Measurements from ENCODE around the gene KRT28.

KRT28 gene

DNA sequence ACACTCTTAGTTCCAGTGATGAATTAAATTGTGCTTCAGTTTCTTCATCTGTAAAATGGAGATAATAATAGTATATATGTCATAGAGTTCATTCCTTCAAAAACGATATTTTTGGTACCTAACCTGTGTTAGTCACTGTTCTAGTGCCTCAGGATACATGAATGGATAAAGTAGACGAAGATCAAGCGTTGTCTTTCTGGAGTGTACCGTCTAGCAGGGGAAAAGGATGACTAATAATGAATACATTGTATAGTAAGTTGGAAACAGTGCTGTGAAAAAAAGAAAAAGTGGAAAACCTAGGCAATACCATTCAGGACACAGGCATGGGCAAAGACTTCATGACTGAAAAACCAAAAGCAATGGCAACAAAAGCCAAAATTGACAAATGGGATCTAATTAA lies 14.0 kb upstream of the KRT28 start:
- DNase-seq (ENCODE audit: low read depth in 2 of 2): peak in 1 of 2 donors; percentile 33
- no peak overlapping the region for H3K4me3 ChIP-seq (replicated peaks in 1 of 2; ENCODE audit: low read depth in 2 of 2, low read length in 2 of 2)
- TF ChIP-seq, protein P1, sequence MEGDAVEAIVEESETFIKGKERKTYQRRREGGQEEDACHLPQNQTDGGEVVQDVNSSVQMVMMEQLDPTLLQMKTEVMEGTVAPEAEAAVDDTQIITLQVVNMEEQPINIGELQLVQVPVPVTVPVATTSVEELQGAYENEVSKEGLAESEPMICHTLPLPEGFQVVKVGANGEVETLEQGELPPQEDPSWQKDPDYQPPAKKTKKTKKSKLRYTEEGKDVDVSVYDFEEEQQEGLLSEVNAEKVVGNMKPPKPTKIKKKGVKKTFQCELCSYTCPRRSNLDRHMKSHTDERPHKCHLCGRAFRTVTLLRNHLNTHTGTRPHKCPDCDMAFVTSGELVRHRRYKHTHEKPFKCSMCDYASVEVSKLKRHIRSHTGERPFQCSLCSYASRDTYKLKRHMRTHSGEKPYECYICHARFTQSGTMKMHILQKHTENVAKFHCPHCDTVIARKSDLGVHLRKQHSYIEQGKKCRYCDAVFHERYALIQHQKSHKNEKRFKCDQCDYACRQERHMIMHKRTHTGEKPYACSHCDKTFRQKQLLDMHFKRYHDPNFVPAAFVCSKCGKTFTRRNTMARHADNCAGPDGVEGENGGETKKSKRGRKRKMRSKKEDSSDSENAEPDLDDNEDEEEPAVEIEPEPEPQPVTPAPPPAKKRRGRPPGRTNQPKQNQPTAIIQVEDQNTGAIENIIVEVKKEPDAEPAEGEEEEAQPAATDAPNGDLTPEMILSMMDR (IDR thresholded peaks at IDR 0.05; ENCODE audit: low read depth, low read length): no peak

DNA sequence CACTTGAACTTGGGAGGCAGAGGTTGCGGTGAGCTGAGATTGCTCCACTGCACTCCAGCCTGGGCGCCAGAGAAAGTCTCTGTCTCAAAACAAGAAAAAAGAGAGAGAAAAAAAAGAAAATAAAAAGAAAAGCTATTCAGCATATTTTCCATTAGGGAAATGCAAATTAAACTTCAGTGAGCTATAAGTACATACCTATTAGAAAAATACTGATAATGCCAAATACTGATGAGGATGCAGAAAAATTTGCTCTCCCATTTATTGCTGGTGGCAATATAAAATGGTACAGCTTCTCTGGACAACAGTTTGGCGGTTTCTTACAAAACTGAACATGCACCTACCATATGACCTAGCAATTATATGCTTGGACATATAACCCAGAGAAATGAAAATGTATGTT lies 12.9 kb upstream of the KRT28 start:
- no peak overlapping the region for H3K4me3 ChIP-seq (replicated peaks in 1 of 2; ENCODE audit: low read depth in 2 of 2, low read length in 2 of 2)
- TF ChIP-seq, protein P1 (IDR thresholded peaks at IDR 0.05; ENCODE audit: low read depth, low read length): no peak
- no peak for DNase-seq (ENCODE audit: low read depth in 2 of 2)

DNA sequence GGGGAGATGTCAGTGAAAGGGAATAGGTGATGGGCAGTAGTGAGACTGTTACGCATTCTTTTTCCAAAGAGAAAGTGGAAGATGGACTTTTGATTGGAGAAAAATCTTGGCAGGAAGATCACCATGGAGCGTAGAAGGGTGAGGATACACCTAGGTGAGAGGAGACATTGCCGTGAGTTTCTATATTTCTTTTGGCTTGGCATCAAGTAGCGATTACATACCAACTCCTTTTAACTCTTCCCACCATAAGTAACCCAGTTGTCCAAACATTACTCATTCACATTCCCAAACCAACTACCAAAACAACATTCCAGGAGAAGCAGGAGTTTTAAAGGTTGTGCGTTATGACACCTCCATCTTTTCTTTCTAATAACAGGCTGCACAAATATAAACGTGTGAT lies 10.7 kb upstream of the KRT28 start:
- peak in 1 of 2 donors; percentile 21 for DNase-seq (ENCODE audit: low read depth in 2 of 2)
- H3K4me3 ChIP-seq (replicated peaks in 1 of 2; ENCODE audit: low read depth in 2 of 2, low read length in 2 of 2): no peak overlapping the region
- TF ChIP-seq, protein P1 (IDR thresholded peaks at IDR 0.05; ENCODE audit: low read depth, low read length): no peak

DNA sequence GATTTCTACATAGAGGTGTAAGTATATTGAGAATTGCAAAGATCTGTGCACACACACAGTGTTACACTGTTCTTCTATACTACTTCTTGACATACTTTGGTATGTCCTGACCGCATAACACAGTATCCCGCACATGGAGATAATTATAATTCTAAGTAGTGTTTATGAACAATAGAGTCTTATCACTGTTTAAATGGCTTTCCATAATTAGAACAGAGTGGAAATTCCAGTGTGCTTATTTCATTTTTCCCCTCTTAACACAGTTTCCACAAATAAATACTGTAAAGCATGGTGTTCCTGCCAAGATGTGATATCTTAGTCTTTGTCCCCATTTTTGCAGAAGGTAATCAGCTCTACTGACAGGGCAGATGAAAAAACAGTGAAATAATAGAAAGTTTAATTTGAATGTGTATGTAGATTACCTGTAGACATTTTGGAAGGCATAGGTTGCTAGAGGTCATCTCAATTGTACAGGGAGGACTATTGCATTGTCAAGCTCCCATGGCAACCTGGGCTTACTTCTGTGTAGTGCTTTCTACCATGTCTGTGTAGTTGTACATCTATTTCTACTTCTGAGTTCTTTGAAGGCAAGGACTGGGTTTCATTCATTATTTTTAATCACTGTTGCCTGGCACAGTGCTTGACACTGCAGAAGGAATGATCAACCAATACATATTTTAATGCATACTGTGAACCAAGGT lies 10.1 kb upstream of the KRT28 start:
- H3K4me3 ChIP-seq (replicated peaks in 1 of 2; ENCODE audit: low read depth in 2 of 2, low read length in 2 of 2): no peak overlapping the region
- TF ChIP-seq, protein P1 (IDR thresholded peaks at IDR 0.05; ENCODE audit: low read depth, low read length): no peak
- peak in 1 of 2 donors; percentile 31 for DNase-seq (ENCODE audit: low read depth in 2 of 2)

DNA sequence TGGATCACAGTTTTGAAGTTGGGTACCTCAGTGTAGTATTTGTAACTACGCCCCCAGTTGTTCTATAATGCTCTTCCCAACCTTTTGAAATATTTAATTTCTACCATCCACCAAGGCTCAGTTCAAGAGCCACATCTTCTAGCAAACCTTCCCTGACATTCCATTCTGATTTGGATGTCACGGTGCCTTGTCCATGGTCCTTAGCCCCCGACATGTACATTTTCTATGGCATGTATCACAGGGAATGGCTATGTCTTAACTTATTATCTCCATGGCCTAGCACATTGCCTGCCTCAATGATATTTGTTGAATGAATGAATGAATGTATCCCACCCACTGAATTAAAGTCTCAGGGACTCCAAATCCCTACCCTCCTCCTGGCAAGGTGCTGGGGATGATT lies 6.4 kb upstream of the KRT28 start:
- TF ChIP-seq, protein P1 (IDR thresholded peaks at IDR 0.05; ENCODE audit: low read depth, low read length): no peak
- no peak for DNase-seq (ENCODE audit: low read depth in 2 of 2)
- H3K4me3 ChIP-seq (replicated peaks in 1 of 2; ENCODE audit: low read depth in 2 of 2, low read length in 2 of 2): no peak overlapping the region

DNA sequence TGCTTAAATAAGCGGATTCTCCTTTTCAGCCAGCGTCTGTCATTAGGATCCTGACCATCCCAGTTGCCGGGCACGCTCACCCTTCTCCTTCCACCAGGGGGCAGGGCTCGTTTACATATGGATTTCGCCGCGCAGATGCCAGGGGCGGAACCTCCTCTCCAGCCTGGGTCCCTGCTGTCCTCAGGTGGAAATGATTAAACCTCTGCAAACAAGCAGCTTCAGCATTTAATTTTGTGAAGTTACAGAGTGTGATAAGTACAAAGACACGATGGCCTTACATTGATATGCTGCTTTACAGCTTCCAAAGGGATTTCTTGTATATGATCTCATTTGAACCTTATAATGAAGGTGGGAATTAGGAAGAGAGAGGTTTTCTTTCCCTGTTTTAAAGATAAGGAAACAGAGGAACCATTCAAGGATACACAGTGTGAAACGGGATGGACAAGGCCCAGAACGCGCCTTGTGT lies 3.9 kb upstream of the KRT28 start:
- TF ChIP-seq, protein P1 (IDR thresholded peaks at IDR 0.05; ENCODE audit: low read depth, low read length): peak; percentile 91
- DNase-seq (ENCODE audit: low read depth in 2 of 2): peak; percentile 72 to 75

DNA sequence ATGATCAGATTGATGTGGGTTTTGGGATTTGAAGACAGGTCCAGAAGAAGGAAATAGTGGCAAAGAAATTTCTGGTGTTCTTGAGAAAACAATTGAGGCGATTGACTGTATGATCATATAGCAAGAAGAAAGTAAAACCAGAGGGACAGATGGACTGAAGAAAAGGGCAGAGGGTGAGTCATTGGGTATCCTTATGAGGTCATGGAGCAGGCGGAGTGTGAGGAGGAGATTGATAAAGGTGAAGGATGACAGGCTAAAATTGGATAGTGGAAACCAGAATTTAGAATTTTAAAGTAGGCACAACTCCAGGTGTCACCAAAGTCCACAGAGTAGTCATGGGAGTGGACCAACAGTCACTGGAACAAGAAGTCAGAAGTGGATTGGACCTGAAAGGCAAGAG lies 1.4 kb upstream of the KRT28 start:
- TF ChIP-seq, protein P1 (IDR thresholded peaks at IDR 0.05; ENCODE audit: low read depth, low read length): no peak
- no peak for DNase-seq (ENCODE audit: low read depth in 2 of 2)
- H3K4me3 ChIP-seq (replicated peaks in 1 of 2; ENCODE audit: low read depth in 2 of 2, low read length in 2 of 2): no peak overlapping the region

More for the DNA sequence above, 3.9 kb upstream of the KRT28 start:
- H3K4me3 ChIP-seq (replicated peaks in 1 of 2; ENCODE audit: low read depth in 2 of 2, low read length in 2 of 2): no peak overlapping the region

Data from cardiac fibroblast (primary cell).